HepG2 (cell line): ENCODE data around the gene CELF4.
A peak's percentile ranks its signal among the peaks of the same experiment; 100 is the strongest.

ENCODE experiments used
- AGO2 ChIP-seq: fragments of 200-400 bp; formaldehyde crosslinking; optimal IDR thresholded peaks from 2 replicates; pipeline ENCODE3; 2017; ENCODE audit warnings: mild to moderate bottlenecking, low read depth, low read length, moderate library complexity
- CTCF ChIP-seq: sonication (generic); formaldehyde crosslinking; IDR thresholded peaks from 2 replicates; pipeline ENCODE4 v1.5.0; 2020; ENCODE audit warnings: mild to moderate bottlenecking, missing genetic modification reagents, moderate library complexity
- FOSL2 ChIP-seq: sonication (generic); formaldehyde crosslinking; IDR thresholded peaks from 2 replicates; pipeline ENCODE4 v1.4.0; 2020; ENCODE audit warnings: missing genetic modification reagents
- JUND ChIP-seq: sonication (generic); formaldehyde crosslinking; IDR thresholded peaks from 2 replicates; pipeline ENCODE4 v1.8.0; 2022; ENCODE audit warnings: mild to moderate bottlenecking, missing genetic modification reagents
- KDM1A ChIP-seq: IDR thresholded peaks from 2 replicates; pipeline ENCODE4 v1.6.1; 2016; ENCODE audit warnings: missing compliant biosample characterization
- MXD4 ChIP-seq: IDR thresholded peaks from 2 replicates; pipeline ENCODE4 v1.6.1; 2016; ENCODE audit warnings: mild to moderate bottlenecking, missing biosample characterization, missing genetic modification reagents
- POLR2A ChIP-seq, 2 experiments: IDR thresholded peaks; 2 replicates each; pipeline ENCODE4 v1.6.1; 2011; ENCODE audit warnings: low read depth in 2 of 2, low read length in 2 of 2, mild to moderate bottlenecking in 1 of 2, moderate library complexity in 1 of 2; ENCODE audit not compliant: insufficient read depth in 1 of 2
- SMARCC2 ChIP-seq: fragments of 450-650 bp; IDR thresholded peaks from 2 replicates; pipeline ENCODE4 v1.6.1; 2017; ENCODE audit warnings: antibody characterized with exemption, mild to moderate bottlenecking
- YY1 ChIP-seq: IDR thresholded peaks from 2 replicates; pipeline ENCODE4 v1.6.1; 2011; ENCODE audit warnings: low read length, low read depth, moderate library complexity, mild to moderate bottlenecking; ENCODE audit not compliant: insufficient read depth, insufficient replicate concordance
- ZNF331 ChIP-seq: sonication (generic); formaldehyde crosslinking; IDR thresholded peaks from 2 replicates; pipeline ENCODE4 v1.4.0; 2020; ENCODE audit warnings: missing genetic modification reagents
- ZNF407 ChIP-seq: sonication (generic); formaldehyde crosslinking; IDR thresholded peaks from one replicate; pipeline ENCODE4 v1.5.1; 2020; ENCODE audit warnings: mild to moderate bottlenecking, missing genetic modification reagents; ENCODE audit errors: not compliant biosample characterization
- ZNF660 ChIP-seq: sonication (generic); formaldehyde crosslinking; IDR thresholded peaks from 2 replicates; pipeline ENCODE4 v1.5.1; 2020; ENCODE audit warnings: mild to moderate bottlenecking, low read depth, missing genetic modification reagents, borderline replicate concordance

GRCh38 chr18:37537868-37538525 lies 27.6 kb downstream of the CELF4 start:
- TF ChIP-seq ZNF660 (CRISPR knock-in tag), result no peak
- TF ChIP-seq KDM1A (CRISPR knock-in tag), result no peak
- TF ChIP-seq ZNF407 (CRISPR knock-in tag), result no peak
- no peak for TF ChIP-seq MXD4
- TF ChIP-seq AGO2, result no peak
- peak; percentile 91 for TF ChIP-seq CTCF (CRISPR knock-in tag)
- TF ChIP-seq SMARCC2, result no peak
- no peak for TF ChIP-seq YY1
- TF ChIP-seq JUND, result no peak
- TF ChIP-seq FOSL2 (CRISPR knock-in tag), result no peak
- TF ChIP-seq ZNF331, result no peak
- TF ChIP-seq POLR2A (IDR thresholded peaks at IDR 0.05; ENCODE audit: insufficient read depth in 1 of 2, low read depth in 2 of 2, low read length in 2 of 2), result no peak
